GM21737 (cell line): ENCODE results near the gene CPXM2.

ENCODE experiments used
- ATAC-seq: cut with Tn5 transposase; IDR thresholded peaks from one replicate; pipeline ENCODE4 v1.9.1; 2021; ENCODE audit warnings: mild to moderate bottlenecking, moderate library complexity; ENCODE audit not compliant: unreplicated experiment

CPXM2 gene

DNA sequence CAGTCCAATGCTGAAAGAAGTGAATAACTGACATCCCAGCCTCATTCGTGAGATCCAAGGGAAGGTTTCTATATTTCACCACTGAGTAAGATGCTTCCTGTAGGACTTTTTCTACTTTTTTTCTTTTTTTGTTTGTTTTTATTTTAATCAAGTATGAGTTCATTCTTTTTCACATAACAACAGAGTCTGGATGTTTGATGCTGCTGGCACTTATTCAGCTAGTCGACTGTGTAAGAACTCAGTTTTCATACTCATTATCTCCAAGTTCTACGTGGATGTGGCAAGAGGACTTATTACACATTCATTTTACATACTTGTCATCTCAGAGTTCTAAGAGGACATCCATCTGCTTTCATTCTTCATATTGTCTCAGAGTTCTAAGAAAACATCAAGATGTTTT lies 86.9 kb downstream of the CPXM2 start:
- ATAC-seq: no peak

DNA sequence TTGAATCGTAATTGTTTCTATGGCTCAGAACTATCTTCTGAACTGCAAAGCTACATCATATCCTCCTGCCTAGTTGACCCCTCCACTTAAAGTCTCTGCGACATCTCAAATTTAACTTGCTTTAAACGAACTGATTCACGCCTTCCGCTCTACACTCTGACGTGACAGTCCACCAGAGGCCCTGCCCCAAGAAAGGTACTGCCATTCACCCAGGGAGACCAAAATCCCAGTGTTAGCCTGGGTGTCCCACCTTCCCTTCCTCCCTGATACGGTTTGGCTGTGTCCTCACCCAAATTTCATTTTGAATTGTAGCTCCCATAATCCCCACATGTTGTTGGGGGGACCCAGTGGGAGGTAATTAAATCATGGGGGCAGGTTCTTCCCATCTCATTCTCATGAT lies 90.8 kb downstream of the CPXM2 start:
- no peak for ATAC-seq

DNA sequence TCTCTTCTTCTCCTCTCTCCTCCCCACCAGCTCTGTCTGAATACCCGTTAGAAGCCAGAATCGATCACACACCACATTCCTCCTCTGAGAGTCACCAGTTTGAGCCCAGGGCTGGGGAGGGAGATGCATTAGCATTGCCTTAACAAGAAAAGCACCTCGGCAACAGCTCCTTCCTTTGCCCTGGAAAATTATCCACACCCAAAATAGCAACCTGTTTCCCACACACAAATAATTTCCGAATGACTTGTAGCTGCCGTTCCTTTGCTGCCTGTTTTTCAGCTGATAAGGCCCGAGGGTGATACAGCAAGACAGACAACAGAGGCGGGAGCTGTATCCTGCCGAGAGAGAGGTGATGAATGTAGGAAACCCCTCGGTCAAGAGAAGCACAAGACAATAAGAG lies 91.3 kb downstream of the CPXM2 start:
- no peak for ATAC-seq

DNA sequence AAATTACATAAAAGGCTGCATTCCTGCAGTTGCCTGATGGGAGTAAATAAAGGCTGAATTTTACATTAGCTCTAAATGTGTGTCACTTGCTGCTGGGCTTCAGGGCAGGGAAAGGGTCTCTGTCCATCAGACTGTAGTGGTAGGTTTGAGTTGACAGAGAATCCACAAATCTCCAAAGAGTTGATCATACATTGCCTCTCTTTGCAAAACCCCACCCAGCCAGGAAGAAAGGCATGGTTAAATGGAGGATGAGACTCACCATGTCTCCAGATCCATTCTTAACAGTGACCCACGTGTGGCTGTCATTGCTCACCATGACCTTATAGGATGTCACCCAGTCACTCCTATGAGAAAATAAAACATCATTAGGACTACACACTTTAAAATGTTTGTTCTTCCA lies 92.8 kb downstream of the CPXM2 start:
- ATAC-seq: no peak

DNA sequence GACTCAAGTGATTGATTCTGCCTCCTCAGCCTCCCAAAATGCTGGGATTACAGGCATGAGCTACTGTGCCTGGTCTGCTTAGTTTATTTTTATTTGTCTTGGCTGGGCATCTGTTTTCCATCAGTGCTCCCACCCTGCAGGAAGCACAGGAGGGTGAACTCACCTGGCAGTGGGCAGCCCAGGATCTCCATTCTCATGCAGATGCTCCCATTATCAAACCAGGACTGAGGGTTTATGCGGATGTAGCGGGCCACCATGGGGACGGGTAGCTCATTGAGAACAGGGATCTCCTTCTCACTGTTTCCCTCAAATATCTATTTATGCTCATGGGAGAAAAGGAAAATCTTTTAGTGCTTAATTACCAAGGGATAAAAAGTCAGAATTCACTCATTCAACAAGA lies 93.8 kb downstream of the CPXM2 start:
- ATAC-seq: no peak

DNA sequence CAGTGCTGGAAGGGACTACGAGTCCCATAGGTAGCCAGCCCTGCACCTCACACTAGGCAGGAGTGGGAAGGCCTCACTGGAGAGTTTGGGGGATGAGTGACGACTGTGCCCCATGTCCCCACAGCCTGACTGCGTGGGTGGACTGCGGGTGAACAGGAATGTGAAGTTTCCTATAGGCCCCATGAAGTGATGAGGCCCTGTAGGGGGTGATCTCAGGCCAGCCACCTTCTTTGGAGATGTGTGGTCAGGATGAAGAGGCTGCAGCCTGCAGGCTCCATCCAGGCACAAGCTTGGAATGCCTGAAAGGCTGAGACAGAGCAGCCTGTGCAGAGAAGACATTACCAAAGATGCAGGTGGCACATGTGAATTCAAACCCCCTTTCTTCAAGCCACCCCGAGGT lies 94.9 kb downstream of the CPXM2 start:
- ATAC-seq: no peak

DNA sequence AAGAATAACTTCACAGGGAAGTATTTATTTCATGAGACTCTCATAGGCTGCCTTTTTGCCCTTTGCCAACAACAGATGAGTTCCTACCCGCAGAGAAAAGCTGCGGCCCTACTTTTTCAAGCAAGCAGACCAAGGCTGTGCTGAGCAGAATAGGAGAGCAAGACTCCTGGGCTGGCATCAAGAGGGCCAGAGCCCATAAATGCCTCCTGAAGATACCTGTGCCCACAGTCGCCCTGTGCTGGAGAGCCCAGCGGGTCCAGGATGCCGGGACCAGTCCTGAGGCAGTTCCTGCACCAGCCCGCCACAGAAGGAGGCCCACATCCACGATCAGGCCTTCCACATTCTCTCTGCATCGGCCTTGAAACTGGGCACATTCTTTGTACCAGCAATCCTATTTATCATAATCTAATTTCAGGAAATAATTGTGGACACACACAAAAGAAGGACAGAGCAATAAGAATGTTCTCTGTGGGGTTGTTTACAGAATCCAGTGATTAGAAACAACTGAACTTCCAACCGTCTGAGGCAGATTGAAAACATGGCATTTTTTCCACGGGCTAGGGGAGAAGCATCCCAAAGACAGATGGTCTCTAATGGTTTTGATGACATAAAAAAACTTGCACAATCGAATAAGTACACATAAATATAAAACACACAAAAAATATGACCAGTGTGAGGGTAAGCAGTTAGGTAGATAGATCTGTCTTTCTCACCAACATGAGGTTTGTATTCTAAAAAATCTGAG lies 95.6 kb downstream of the CPXM2 start:
- no peak for ATAC-seq

DNA sequence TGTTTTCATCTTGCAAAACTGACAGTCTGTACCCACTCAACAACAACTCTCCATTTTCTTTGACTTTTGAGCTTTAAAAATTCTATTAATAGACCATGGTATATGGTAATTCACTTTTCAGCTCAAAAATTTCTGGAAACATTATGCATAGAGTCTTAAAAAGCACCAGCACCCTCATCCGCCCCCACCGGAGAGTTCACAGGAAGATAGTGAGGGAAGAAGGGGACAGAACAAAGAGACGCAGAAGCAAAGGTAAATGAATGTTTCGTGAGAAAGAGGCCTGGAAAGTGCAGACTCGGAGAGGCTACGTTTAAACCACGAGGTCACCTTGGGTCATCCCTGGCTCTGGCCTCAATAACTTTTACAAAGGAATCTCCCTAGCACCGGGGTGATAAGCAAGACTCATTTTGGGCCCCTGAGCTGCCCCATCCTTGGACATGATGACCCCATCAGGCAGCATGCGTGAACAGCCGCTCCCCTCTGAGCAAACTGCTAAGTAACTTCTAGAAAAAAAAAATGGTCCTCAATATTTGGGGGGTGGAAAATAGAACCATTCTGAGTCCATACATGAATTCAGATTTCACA lies 96.3 kb downstream of the CPXM2 start:
- ATAC-seq: no peak

DNA sequence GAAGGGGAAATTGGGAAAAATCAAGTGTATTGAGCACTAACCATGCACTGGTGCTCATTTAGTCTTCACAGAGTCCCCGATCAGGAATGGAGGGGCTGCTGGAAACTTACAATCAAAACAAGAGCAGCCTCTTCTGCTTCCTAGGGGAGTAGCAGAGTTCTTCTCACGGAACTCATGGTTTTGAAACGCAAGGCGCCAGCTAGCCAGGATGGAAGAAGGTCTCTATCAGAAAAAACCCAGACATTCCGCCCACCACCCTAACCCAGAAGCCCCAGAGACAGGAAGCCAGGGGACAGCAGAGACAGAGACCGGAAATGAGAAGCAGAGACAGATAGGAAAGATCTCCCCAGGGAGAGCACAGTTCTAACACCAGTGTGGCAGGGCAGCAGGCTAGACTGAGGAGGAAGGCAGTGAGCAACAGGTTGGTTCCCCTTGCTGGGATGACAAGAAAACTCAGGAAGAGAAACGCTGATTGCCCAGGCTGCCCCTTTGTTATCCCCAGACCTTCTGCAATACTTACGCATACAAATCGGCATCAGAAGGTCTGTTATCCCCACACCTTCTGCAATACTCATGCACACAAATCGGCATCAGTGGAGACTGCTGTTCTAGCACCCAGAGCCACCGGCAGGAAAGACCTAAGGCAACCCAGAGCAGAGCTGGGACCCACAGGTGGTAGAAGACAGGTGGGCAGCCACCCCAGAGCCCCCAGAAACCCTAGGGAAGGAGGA lies 99.2 kb downstream of the CPXM2 start:
- no peak for ATAC-seq

DNA sequence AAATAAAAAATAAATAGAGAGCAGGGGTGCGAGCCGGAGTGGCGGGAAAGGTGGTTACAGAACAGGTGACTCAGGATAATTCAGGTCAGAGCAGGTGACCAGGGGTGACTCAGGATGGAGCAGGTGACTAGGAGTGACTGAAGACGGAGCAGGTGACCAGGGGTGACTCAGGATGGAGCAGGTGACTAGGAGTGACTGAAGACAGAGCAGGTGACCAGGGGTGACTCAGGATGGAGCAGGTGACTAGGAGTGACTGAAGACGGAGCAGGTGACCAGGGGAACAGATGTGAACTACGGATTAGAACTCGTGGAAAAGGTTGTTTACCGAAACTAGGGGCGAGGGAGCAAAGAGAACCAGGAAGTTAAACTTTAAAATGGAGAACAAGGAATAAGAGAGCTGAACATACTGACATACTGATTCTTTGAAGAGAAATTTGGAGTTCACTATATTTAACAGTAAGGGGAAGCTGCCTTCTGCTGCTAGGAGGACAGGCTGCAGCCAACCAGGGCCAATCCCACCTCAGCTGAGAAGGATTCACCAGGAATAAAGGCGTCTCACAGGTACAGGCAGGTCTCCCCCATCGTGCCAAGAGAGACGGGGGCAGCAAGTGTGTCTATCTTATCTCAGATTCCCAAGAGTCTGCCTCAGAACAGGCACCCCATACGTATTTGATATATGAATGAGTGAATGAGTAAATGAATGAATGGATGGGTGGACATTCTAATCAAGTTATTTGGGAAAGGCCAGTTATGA lies 101.3 kb downstream of the CPXM2 start:
- ATAC-seq: no peak

DNA sequence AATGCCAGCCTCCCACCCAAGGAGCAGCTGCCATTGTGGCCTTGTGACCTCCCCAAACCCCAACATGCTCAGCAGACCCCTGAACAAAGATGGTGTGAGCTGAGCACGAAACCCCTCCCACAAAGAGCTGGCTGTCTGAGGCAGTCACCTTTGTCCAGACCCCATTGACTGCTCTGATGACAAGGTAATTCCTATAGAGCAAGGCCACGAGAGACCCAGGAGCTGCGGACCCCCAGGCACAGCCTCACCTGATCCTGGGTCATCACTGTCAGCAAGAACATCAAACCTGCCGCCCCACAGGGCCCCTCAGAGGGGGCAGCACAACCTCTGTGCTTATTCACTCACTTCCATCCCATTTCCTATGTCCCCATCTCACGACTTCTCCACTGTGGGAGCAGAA lies 102.6 kb downstream of the CPXM2 start:
- ATAC-seq: no peak

DNA sequence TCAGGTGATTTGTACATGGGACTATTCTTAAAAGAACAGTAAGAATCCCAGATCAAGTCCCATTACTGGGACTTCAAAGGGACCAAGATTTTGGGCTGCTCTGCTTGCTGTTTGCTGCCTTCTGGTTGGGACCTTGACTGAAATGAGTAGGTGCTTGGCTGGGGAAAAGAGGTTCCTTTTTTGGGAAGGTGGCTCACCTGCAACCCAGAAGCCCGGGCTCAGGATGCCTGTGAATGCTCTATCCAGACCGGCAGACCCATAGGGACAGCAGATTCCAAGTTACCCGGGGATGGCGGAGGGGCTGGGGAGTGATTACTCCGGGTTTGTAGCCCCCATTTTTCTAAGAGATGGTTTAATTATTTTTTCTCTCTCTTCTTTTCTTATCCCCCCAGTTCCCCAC lies 104.0 kb downstream of the CPXM2 start:
- ATAC-seq: no peak

DNA sequence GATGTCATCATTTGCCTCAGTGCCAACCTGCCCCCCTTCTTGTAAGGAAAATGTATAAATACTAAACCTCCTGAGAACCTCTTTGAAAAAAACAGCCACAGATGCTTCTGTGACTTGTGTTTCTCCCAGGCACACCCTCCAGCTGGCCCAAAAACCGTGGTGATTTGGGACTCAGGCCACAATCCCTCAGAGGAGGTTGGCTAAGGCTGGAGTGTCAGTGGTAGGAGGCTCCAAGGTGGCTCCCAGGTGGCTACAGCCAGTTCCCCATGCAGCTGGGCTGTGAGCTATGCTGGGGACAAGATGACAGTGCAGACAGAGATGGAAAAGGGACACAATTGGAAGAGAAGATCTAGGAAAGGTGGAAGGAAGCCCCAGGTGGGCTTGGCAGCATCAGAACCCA lies 104.7 kb downstream of the CPXM2 start:
- no peak for ATAC-seq

DNA sequence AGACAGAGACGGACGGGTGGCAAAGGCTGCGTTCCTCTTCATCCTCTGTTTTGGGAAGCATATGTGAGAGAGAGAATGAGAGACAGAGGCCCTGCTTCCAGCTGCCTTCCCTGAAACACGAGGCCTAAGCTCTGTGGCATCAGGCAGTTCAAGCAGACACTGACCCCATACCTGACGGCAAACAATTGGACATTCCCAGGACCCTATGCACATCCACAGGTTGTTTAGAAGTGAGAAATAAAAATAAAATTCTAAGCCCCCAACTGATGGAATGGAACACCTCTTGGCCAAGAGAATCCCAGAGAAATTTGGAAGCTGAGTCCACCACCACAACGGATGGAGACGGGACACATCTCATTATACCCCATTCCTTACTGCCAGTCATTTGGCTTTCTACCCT lies 105.3 kb downstream of the CPXM2 start:
- ATAC-seq: no peak

DNA sequence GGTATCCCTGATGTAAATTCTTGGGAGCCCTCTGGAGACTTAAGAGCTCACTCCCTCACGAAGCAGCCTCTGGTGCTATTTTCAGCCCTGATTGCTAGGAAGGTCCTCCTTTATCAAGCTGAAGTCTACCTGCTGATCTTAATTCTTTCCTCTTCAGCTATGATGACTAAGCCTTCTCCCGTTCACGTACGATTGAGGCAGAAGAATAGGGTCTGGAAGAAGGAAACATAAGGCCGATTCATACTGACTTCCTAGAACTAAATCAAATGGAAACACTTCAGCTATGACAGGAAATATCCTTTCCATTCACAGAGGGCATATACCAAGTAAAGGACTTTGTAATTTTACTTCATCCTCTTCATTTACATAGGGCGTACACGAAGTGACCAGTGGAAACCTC lies 107.0 kb downstream of the CPXM2 start:
- no peak for ATAC-seq

DNA sequence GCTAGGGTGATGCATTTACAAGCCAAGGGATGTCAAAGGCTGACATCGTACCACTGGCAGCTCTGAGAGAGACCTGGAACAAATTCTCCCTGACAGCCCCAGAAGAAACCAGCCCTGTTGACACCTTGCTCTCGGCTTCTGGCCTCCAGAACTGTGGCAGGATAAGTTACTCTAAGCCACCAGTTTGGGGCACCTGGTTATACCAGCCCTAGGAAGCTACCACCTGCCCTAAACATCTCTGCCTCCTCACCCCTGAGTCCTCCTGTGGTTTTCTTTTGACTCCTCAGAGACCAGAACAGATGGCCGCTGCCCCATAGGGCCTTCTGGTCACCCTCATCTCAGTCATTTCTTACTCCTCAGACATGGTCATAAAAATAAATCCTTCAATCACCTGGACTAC lies 107.4 kb downstream of the CPXM2 start:
- no peak for ATAC-seq

DNA sequence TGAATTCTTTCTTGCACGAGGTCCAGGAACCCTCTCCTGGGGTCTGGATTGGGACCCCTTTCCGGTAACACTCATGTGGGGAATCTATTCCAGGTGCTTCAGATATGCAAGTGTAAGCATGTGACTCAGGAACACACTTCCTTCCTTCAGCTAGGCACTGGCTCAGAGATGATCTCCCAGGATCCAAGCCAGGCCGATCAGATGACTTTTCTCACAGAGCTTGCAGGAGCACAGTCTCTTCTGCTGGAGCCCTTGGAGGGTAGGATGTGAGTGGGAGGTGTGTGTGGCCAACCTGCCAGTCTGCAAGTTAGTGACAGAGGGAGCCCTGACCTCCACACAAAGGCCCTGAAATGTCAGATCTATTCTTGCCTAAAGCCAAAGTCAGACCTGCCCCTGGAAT lies 108.3 kb downstream of the CPXM2 start:
- ATAC-seq: no peak

DNA sequence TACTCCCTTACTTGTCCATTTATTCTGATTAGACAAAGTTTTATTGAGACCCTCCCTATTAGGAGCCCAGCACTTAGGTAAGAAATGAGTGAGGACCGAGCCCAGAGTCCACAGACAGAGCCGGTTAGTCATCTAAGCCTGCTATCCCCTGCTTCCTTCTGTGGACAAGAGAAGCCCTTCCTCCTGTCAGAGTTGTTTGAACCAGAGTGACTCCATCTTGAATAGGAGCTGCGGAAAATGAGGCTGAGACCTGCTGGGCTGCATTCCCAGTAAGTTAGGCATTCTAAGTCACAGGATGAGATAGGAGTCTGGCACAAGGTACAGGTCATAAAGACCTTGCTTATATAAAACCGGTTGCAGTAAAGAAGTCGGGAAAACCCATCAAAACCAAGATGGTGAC lies 109.1 kb downstream of the CPXM2 start:
- ATAC-seq: no peak

DNA sequence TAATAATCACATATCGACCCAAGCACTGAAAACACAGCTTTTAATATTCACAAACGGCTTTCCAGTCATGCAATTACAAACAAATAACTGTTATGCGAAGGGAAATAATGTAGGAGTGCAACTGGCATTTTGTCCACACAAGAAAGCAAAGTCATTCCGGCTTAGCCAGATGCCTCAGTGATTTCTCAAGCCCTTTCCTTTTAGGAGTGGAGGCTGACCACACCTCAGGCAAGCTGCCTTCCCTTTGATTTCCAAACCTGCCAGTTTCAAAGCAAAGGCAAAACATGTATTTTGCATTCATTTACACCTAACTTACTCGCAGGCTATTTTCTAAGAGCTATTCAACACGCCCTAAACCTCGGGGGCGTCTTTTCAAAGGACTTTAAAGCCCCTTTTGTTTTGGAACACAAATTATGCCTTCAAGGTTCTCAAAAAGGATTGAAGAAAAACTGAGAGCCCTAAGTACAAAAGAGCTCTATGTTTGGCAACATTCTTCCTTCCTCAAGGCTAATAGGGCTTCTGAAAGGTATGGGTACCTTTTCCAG lies 109.6 kb downstream of the CPXM2 start:
- ATAC-seq: no peak

DNA sequence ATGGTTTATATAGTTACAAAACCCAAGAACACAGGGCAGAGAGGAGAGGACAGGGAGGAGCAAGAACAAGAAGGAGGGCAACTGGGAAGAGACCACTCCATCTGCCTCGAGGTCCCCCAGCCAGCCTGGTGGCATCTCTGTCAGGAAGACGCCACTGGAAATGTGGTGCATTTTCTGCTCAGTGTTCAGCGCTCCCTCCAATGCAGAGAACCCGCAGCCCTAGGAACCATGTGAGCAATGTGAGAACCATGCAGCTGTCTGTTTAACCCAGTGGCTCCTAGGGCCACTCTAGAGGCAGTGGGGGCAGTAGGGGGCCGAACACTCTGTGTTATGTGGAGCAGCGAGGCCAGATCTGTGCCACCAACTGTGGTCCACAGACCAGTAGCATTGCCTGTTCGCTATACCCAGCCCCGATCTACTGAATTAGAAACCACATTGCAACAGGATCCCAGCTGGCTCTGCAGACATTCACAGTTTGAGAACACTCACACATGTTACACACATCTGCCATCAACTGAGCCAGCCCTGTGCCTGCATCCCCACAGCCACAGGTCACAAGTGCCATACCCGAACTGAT lies 110.2 kb downstream of the CPXM2 start:
- ATAC-seq: no peak
